GM06990 (cell line): ENCODE results near the gene BPIFA3.
A peak's percentile ranks its signal among the peaks of the same experiment; 100 is the strongest.

Source experiments
- DNase-seq: peaks from one replicate; pipeline ENCODE4 v3.0.0-alpha.2; 2011; ENCODE audit not compliant: insufficient read length; ENCODE audit errors: extremely low read depth
- H3K27me3 ChIP-seq: replicated peaks from 2 replicates; pipeline ENCODE4 v1.6.0; 2011; ENCODE audit warnings: low read length; ENCODE audit not compliant: control insufficient read depth, insufficient read depth
- H3K36me3 ChIP-seq: 2 replicates; pipeline ENCODE4 v1.5.1; 2011; ENCODE audit warnings: low read length; ENCODE audit not compliant: control insufficient read depth, insufficient read depth
- H3K4me3 ChIP-seq: replicated peaks from 2 replicates; pipeline ENCODE4 v1.5.1; 2011; ENCODE audit warnings: low read depth, mild to moderate bottlenecking, control low read depth, low read length
- CTCF ChIP-seq: IDR thresholded peaks from 2 replicates; pipeline ENCODE4 v1.5.1; 2011; ENCODE audit warnings: low read length, control low read depth, mild to moderate bottlenecking, inconsistent platforms; ENCODE audit not compliant: insufficient read depth, poor library complexity, severe bottlenecking

Gene BPIFA3

GRCh38 chr20:33261465-33261864, 44.3 kb downstream of the BPIFA3 start:
- Histone ChIP-seq H3K27me3 (no peaks in the 10 kb centered on the region), H3K36me3 (no peaks in the 10 kb centered on the region), H3K4me3 (no peak overlapping the region)
- TF ChIP-seq CTCF = no peak
- DNase-seq = no peak

- no peaks in the 10 kb centered on the region for H3K36me3 ChIP-seq
- TF ChIP-seq CTCF = peak; percentile 48
- DNase-seq = no peak
- H3K27me3 ChIP-seq = no peaks in the 10 kb centered on the region
- H3K4me3 ChIP-seq = no peak overlapping the region
Observed at GRCh38 chr20:33262658-33263065, 45.5 kb downstream of the BPIFA3 start.

GRCh38 chr20:33263784-33264183, 46.6 kb downstream of the BPIFA3 start:
- Histone ChIP-seq H3K4me3 (no peak overlapping the region), H3K36me3 (no peaks in the 10 kb centered on the region), H3K27me3 (no peaks in the 10 kb centered on the region)
- TF ChIP-seq CTCF = no peak
- DNase-seq = no peak

GRCh38 chr20:33267701-33268100, 50.5 kb downstream of the BPIFA3 start:
- no peak for DNase-seq
- Histone ChIP-seq H3K36me3 (no peaks in the 10 kb centered on the region), H3K27me3 (peaks cover 3% of the 10 kb centered on the region), H3K4me3 (no peak overlapping the region)
- TF ChIP-seq CTCF = no peak

- no peak for TF ChIP-seq CTCF
Observed at GRCh38 chr20:33272155-33272873, 55.2 kb downstream of the BPIFA3 start.

More at GRCh38 chr20:33272155-33272873, 55.2 kb downstream of the BPIFA3 start:
- DNase-seq = no peak
- Histone ChIP-seq H3K27me3 (peaks cover 5% of the 10 kb centered on the region), H3K4me3 (no peak overlapping the region), H3K36me3 (no peaks in the 10 kb centered on the region)
